Measurements from ENCODE around the gene ZNF43.

Gene ZNF43

GRCh38 chr19:21841081-21841480 is 5.1 kb upstream of the ZNF43 start:
- no peak for TF ChIP-seq CTCF (IDR thresholded peaks at IDR 0.05; ENCODE audit: control insufficient read depth, insufficient read depth, low read depth, low read length, missing control alignments)
- H3K4me3 ChIP-seq (ENCODE audit: control insufficient read depth, low read depth, low read length) = no peak overlapping the region
- DNase-seq (ENCODE audit: low read depth) = no peak

- DNase-seq (ENCODE audit: low read depth) = no peak
- TF ChIP-seq CTCF (IDR thresholded peaks at IDR 0.05; ENCODE audit: control insufficient read depth, insufficient read depth, low read depth, low read length, missing control alignments) = no peak
- H3K4me3 ChIP-seq (ENCODE audit: control insufficient read depth, low read depth, low read length) = no peak overlapping the region
Observed at GRCh38 chr19:21839976-21840375, 4.0 kb upstream of the ZNF43 start.

DNA sequence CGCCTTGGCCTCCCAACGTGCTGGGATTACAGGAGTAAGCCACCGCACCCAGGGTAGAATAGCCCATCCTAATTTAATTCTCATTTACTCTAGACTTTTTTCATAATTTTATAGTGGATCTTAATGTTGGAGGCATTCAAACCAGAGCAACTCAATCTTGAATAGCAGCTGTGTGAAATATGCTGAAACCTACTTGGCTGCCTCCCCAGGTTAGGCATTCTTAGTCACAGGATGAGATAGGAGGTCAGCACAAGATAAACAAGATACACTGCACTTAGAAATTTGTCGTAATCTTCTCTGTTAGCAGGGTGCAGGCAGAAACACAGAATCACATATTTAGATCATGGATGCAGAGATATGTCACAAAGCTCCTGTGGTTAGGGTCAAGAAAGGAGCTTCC is 2.7 kb upstream of the ZNF43 start:
- no peak for TF ChIP-seq CTCF (IDR thresholded peaks at IDR 0.05; ENCODE audit: control insufficient read depth, insufficient read depth, low read depth, low read length, missing control alignments)
- H3K4me3 ChIP-seq (ENCODE audit: control insufficient read depth, low read depth, low read length) = no peak overlapping the region
- no peak for DNase-seq (ENCODE audit: low read depth)

DNA sequence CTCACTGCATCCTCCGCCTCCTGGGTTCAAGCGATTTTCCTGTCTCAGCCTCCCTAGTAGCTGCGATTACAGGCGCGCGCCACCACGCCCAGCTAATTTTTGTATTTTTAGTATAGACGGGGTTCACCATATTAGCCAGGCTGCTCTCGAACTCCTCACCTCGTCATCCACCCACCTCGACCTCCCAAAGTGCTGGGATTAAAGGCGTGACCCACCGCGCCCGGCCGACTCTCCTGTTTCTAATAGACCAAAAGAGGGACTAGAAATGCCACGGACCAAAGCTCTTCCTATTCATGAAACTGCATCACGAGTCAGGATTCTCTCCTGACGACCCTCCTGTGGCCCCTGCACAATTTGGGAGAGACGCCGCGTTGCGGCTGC is 563 bp downstream of the ZNF43 start:
- H3K4me3 ChIP-seq (ENCODE audit: control insufficient read depth, low read depth, low read length) = peak overlapping the region; percentile 85
- TF ChIP-seq CTCF (IDR thresholded peaks at IDR 0.05; ENCODE audit: control insufficient read depth, insufficient read depth, low read depth, low read length, missing control alignments) = no peak

GRCh38 chr19:21833733-21834132 is 2.2 kb downstream of the ZNF43 start:
- no peak for DNase-seq (ENCODE audit: low read depth)
- no peak overlapping the region for H3K4me3 ChIP-seq (ENCODE audit: control insufficient read depth, low read depth, low read length)
- no peak for TF ChIP-seq CTCF (IDR thresholded peaks at IDR 0.05; ENCODE audit: control insufficient read depth, insufficient read depth, low read depth, low read length, missing control alignments)

More for the DNA sequence above, 563 bp downstream of the ZNF43 start:
- DNase-seq (ENCODE audit: low read depth) = no peak

DNA sequence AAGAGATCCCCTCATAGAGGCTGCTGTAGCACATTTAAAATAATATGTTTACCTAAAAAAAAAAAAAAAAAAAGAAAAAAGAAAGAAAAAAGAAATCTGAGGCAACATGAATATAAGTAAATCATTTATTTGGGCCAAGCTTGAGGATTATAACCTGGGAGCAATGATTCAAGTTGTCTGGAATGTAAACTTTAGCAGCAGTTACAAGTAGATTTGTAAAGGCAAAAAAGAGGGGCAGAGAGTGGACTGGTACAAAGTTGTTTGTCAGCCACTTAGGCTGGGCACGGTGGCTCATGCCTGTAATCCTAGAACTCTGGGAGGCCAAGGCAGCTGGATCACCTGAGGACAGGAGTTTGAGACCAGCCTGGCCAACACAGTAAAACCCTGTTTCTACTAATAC is 11.3 kb downstream of the ZNF43 start:
- DNase-seq (ENCODE audit: low read depth) = no peak
- no peak overlapping the region for H3K4me3 ChIP-seq (ENCODE audit: control insufficient read depth, low read depth, low read length)
- TF ChIP-seq CTCF (IDR thresholded peaks at IDR 0.05; ENCODE audit: control insufficient read depth, insufficient read depth, low read depth, low read length, missing control alignments) = no peak

DNA sequence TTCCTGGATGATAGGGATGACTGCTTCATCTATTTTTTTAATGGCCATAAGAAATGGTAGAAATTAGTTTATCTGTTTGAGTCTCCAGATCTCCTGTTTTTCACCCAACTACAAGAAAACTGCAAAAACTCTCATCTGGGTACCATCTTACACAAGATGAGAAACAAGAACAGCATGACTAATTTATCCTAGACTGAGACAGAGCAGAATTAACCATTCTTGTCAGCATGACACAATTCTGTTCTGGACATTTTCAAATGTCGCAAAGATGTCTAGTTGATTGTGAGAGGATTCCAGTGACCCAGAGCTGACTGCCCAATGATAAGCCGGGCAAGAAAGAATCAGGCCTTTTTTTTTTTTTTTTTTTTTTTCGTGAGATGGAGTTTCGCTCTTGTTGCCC is 12.8 kb downstream of the ZNF43 start:
- TF ChIP-seq CTCF (IDR thresholded peaks at IDR 0.05; ENCODE audit: control insufficient read depth, insufficient read depth, low read depth, low read length, missing control alignments) = no peak
- no peak for DNase-seq (ENCODE audit: low read depth)
- H3K4me3 ChIP-seq (ENCODE audit: control insufficient read depth, low read depth, low read length) = no peak overlapping the region
